ENCODE results near the gene PAWR.

DNA sequence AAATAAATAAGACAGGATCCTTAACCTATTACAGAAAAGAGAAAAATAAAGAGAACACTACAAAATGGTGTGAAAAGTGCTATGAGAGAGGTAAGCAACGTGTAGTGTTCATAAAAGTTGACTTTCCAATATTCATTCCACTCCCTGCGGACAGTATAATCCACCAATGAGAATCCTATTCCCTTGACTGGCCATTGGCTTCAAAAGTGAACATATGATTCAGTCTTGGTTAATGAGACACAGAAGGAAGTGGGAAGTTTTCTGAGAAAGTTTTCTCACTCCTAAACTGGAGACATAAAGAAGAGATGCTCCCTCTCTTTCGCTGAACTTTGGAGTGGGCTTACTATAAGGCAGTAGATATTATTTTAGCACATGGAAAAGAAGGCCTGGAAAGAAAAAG is 153.1 kb downstream of the PAWR start:
- TF ChIP-seq POLR2A (IDR thresholded peaks at IDR 0.05), result no peak
- TF ChIP-seq, protein P1, sequence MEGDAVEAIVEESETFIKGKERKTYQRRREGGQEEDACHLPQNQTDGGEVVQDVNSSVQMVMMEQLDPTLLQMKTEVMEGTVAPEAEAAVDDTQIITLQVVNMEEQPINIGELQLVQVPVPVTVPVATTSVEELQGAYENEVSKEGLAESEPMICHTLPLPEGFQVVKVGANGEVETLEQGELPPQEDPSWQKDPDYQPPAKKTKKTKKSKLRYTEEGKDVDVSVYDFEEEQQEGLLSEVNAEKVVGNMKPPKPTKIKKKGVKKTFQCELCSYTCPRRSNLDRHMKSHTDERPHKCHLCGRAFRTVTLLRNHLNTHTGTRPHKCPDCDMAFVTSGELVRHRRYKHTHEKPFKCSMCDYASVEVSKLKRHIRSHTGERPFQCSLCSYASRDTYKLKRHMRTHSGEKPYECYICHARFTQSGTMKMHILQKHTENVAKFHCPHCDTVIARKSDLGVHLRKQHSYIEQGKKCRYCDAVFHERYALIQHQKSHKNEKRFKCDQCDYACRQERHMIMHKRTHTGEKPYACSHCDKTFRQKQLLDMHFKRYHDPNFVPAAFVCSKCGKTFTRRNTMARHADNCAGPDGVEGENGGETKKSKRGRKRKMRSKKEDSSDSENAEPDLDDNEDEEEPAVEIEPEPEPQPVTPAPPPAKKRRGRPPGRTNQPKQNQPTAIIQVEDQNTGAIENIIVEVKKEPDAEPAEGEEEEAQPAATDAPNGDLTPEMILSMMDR (IDR thresholded peaks at IDR 0.05), result no peak

Measured in right lobe of liver (tissue), 4 donors.